ENCODE measurements around the gene SCD5.

DNA sequence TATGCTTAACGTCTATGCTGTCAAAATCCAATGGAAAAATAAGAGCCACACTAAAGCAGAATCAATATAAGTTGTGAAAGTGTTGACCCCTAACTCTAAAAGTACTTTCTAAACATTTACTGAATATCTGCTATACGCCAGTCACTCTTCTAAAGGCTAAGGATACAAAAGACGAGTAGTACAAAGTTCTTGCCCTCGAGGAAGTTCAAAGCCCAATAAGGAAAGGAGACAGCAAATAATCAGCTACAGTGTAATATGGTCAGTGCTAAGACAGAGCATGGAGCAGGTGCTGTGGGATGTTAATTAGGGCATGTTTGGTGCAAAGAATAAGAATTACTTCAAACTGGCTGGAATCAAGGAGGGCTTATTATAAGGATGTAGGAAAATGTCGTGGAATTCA, 205.2 kb downstream of the SCD5 start:
- no peak for TF ChIP-seq POLR2AphosphoS5 (IDR thresholded peaks at IDR 0.05)
- no peak for TF ChIP-seq CTCF (IDR thresholded peaks at IDR 0.05)
- no peak for TF ChIP-seq POLR2A (IDR thresholded peaks at IDR 0.05)

All from upper lobe of left lung (tissue), 4 donors.